Fibroblast of skin of scalp (primary cell): ENCODE data around the gene MACROH2A2.
A peak's percentile ranks its signal among the peaks of the same experiment; 100 is the strongest.
"Not testable (repeated sequence)": the region's sequence is repeated elsewhere in the genome, so short reads cannot be mapped to it uniquely, and the experiment has no call there.

Experiments
- DNase-seq: peaks from one replicate; pipeline ENCODE4 v3.0.0-alpha.2; 2013

Gene MACROH2A2

DNA sequence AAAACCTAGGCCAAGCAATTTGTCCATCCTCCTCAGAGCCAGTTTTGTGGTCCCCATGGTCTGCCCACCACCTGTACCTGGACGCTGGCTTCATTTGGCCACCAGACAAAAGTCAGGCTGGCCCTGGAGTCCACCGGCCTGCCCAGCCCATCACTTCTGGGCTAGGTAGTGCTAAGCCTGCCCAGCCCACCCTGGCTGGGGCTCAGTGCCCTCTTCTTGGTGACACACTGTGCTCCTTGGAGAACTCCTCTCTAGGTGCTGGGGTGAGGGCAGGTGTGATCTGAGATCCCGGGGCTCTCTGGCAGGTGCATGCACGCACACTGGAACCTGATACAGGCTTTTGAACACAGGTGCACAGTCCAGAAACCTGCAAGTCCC is 78.9 kb downstream of the MACROH2A2 start:
- DNase-seq, result no peak

DNA sequence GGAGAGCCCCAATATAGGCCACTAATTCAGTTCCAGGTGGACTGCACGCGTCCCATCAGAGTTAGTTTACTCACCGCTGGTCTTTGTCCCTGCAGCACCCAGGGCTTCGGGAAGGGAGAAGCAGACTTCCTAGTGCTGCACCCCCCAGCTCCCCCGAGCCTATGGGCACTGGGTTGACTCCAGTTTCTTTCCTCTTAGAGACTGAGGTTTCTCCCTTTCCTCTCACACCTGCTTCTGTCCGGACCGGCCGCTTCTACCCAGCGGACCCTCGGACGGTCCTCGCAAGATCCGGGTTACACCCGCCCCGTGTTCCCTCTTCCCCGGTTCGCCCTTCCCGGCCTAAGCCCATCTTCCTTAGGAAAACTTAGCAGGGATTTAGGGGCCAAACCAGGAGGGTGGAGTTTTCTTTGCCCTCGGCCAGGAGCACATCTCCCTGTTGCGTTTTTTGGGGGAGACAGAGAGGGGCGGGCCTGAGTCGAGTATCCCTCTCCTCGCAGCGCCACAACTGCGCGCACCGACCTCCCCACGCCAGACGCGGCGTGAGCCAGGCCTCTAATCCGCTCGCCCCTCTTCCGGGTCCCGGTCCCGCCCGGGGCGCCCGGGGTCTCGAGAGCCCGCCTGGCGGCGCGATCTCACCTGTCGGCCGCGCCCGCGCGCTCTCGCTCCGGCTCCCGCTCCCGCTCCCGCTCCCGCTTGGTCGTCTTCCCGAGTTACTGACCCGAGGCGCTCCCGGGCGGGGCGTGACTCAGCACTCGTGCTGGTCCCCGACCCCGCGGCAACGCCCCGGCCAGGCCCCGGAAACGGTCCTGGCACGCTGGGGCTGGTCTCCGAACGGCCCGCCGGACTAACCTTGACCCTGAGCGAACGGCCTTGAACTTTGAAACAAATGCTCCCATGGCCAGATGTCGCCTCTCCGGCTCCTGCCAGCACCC is 79.7 kb downstream of the MACROH2A2 start, which contains the start of gene AIFM2:
Gene AIFM2, minus strand, starts transcription at position 728 of the 932 bp plus-strand sequence. CDS start 8,741 bp downstream, outside the sequence.
- DNase-seq, result peak; percentile 69

DNA sequence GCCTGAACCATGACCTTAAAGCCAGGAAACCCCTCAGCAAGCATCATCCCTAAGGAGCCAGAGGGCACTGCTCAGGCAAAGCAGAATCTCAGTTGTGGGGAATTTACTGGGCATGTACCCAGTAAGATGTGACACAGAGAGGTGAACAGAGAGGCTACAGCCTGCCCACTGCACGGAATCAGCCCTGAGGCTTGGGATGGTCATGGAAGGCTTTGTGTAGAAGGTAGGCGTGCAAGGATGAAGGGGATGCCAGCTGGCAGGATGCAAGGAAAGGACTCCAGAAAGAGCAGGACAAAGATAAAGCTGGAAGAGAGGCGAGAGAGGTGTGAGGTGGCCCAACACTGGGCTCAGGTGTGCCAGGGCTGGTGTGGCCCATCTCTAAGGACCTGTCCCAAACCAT is 82.4 kb downstream of the MACROH2A2 start:
- DNase-seq, result no peak

DNA sequence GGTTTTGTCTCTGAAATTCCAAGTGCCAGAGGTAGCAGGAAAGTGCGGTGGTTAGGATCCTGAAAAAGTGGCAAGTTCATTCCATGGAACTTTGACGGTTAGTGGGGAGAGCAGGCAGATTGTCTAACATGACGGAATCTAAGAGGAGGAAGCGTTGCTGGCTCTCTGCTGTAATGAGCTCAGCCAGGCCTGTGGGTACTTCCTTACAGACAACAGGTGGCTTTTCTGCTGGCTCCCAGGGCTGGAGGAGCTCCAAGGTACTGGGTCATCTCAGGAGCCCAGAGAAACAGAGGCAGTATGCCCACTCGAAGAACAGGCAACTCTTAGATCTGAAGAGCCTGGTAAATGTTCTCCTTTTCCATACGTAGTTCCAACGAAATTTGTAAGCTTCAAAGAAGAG is 83.0 kb downstream of the MACROH2A2 start:
- no peak for DNase-seq

- no peak for DNase-seq
Observed at GRCh38 chr10:70137135-70137534, 84.5 kb downstream of the MACROH2A2 start.

- no peak for DNase-seq
Observed at GRCh38 chr10:70137927-70138883, 85.6 kb downstream of the MACROH2A2 start.

GRCh38 chr10:70139151-70139996 is 86.7 kb downstream of the MACROH2A2 start:
- DNase-seq, result no peak

DNA sequence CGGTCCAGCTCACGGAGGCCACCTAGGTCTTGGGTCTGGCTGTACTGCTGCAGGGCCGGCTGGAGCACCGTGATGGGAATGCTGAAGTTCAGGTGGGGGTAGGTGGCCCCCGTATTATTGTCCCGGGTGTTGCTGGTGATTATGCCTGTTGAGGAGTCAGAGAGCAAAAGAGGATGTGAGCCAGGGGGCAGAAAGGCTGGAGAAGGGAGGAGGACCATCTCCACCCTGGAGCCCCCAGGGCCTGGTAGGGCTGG is 87.3 kb downstream of the MACROH2A2 start:
- no peak for DNase-seq

DNA sequence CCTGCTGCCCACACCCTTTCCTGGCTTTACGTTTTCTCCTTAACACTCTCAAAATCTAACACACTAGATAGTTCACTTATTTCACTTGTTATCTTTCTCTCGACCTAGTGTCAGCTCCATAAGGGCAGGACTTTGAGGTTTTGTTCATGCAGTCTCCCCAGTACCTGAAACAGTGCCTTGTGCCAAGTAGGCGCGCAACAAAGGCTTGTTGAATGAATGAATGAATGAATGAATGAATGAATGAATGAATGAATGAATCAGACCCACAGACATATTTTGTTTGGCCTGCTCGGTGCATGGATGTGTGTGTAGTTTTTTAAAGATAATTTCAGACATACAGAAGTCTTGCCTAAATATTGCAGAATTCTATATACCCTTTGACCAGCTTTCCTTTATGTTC is 87.7 kb downstream of the MACROH2A2 start:
- DNase-seq, result no peak

GRCh38 chr10:70142555-70142954 is 89.9 kb downstream of the MACROH2A2 start:
- DNase-seq, result no peak

DNA sequence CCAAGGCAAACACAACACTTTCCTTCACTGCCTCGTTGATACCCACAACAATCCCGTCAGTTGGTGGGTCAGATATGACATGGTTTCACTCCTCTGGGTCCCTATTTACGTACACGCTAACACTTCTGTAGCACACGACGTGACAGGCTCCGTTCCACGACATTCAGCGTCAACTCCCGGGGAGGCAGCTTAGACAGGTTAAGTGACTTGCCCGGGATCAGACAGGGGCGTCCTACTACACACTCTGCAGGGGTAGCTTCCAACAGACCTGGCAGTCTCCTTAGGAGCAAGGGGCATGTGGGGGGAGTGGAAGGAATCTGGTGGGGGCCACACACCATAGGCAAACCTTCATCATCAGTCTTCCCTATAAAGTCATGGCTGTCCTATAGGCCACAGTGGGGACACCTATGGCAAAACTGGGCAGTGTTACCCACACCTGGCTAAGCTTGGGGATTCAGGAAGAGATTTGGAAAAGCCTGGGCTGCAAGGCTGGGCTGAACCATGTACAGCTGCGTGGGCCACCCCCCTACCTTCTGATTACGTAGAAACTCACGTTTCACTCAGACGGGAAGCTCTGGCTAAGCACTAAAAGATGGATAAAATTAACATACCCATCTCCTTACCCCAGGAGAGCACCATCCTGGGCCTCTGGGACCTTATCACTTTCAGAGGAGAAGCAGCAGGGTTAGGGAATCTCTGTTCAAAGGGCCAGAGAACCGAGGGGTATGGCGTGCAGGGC is 91.9 kb downstream of the MACROH2A2 start:
- no peak for DNase-seq

DNA sequence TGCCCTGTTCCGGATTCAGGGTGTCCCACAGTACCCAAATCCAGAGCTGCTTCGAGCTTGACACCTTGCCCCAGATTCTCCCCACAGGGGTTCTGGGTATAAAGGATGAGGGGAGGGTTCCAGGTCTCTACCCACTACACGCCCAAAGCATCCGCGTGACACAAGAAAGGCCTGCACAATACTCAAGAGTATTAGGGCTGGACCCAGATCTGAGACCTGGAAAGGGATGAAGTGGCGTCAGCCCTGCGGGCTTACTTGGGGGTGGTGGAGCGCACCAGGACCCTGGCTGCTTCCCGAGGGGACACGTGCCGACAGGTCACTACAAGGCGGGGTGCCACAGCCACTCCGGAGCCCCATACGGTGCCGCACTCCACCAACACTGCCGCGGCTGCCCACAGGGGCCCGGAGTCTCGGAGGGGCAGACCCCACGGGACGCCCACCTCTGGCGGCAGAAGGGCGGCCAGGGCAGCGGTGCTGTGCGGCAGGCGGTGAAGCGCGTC is 92.6 kb downstream of the MACROH2A2 start:
- no peak for DNase-seq

- DNase-seq, result peak; percentile 61
Observed at GRCh38 chr10:70145666-70146488, 93.2 kb downstream of the MACROH2A2 start.

GRCh38 chr10:70146489-70147258 is 94.0 kb downstream of the MACROH2A2 start, which contains the start of gene TYSND1:
TSS of gene TYSND1 (minus strand) at chr10:70146700. CDS start at chr10:70146586, 114 bp downstream.
- peak; percentile 98 for DNase-seq

GRCh38 chr10:70147259-70147625 is 94.6 kb downstream of the MACROH2A2 start:
- peak; percentile 69 for DNase-seq

GRCh38 chr10:70148516-70148915 is 95.9 kb downstream of the MACROH2A2 start:
- no peak for DNase-seq

DNA sequence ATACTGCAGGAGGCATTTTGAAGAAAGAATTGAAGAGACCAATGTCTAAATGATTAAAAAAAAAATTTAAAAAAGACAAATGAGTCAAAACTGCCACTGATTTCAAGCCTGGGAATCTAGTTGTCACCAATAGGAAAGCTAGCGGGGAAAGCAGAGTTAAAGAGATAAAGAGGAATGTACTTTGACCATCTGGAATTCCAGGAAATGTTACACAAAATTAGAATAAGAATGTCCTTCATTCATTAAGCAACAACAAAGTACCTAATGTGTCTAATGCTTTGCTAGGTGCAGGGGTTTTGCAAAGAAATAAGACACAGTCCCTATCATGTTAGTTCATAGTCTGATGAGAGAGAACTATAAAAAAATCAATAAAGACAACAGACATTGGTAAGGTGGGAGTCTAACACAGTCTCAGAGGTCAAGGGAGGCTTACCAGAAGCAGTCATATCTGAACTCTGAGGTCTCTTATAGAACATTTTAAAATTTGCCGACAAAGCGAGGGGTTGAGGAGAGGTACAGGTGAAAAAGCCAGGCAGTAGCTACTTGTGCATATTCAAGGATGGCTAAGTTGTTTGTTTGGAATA is 102.7 kb downstream of the MACROH2A2 start:
- DNase-seq, result no peak

GRCh38 chr10:70158113-70158512 is 105.5 kb downstream of the MACROH2A2 start:
- no peak for DNase-seq

- DNase-seq, result not testable (repeated sequence)
Observed at GRCh38 chr10:70159366-70159765, 106.7 kb downstream of the MACROH2A2 start.
